ENCODE results near the gene AHSG. TPM values are rescaled to one million over a fixed set of nuclear protein-coding genes. Genes with fewer than 3 reads are reported as not detected.
"Not testable (repeated sequence)": the region's sequence is repeated elsewhere in the genome, so short reads cannot be mapped to it uniquely, and the experiment has no call there.

Gene AHSG
- total RNA-seq, 1 donor from 2014 or later, result 0.52 TPM

- peaks cover 21 to 31% (median 21%) of the 10 kb centered on the region in 3 donors for H3K4me1 ChIP-seq (ENCODE audit: control insufficient read depth in 3 of 3, insufficient read depth in 3 of 3, low read length in 3 of 3)
- peak overlapping the region; percentile 91 to 97 (median 95) for H3K4me3 ChIP-seq (ENCODE audit: low read length in 3 of 3)
- no peaks in the 10 kb centered on the region for H3K9me3 ChIP-seq (ENCODE audit: control insufficient read depth in 3 of 3, low read length in 3 of 3)
- H3K27me3 ChIP-seq (ENCODE audit: control insufficient read depth in 3 of 3, insufficient read depth in 3 of 3, low read length in 3 of 3), result no peaks in the 10 kb centered on the region
- peak overlapping the region in 2 of 3 donors; percentile 96 for H3K9ac ChIP-seq (ENCODE audit: low read depth in 1 of 3, low read length in 3 of 3)
- H3K27ac ChIP-seq (ENCODE audit: low read depth, low read length), result no peak overlapping the region
- H3K36me3 ChIP-seq (ENCODE audit: control insufficient read depth in 3 of 3, insufficient read depth in 3 of 3, low read length in 3 of 3), result peaks cover 16 to 20% (median 16%) of the 10 kb centered on the region in 3 donors
These were observed 41.2 kb upstream of the AHSG start for GRCh38 chr3:186571644-186572013.

GRCh38 chr3:186577521-186577920, 35.3 kb upstream of the AHSG start:
- H3K4me1 ChIP-seq (ENCODE audit: control insufficient read depth in 3 of 3, insufficient read depth in 3 of 3, low read length in 3 of 3), result no peaks in the 10 kb centered on the region
- peaks cover 31 to 64% (median 50%) of the 10 kb centered on the region in 3 donors for H3K36me3 ChIP-seq (ENCODE audit: control insufficient read depth in 3 of 3, insufficient read depth in 3 of 3, low read length in 3 of 3)
- no peak overlapping the region for H3K27ac ChIP-seq (ENCODE audit: low read depth, low read length)
- no peak overlapping the region for H3K4me3 ChIP-seq (ENCODE audit: low read length in 3 of 3)
- no peaks in the 10 kb centered on the region for H3K27me3 ChIP-seq (ENCODE audit: control insufficient read depth in 3 of 3, insufficient read depth in 3 of 3, low read length in 3 of 3)
- no peak overlapping the region for H3K9ac ChIP-seq (ENCODE audit: low read depth in 1 of 3, low read length in 3 of 3)
- H3K9me3 ChIP-seq (ENCODE audit: control insufficient read depth in 3 of 3, low read length in 3 of 3), result no peaks in the 10 kb centered on the region

- Histone ChIP-seq H3K4me3 (ENCODE audit: low read length in 3 of 3) (no peak overlapping the region), H3K4me1 (ENCODE audit: control insufficient read depth in 3 of 3, insufficient read depth in 3 of 3, low read length in 3 of 3) (no peaks in the 10 kb centered on the region), H3K36me3 (ENCODE audit: control insufficient read depth in 3 of 3, insufficient read depth in 3 of 3, low read length in 3 of 3) (peaks cover 38 to 79% (median 73%) of the 10 kb centered on the region in 3 donors), H3K27me3 (ENCODE audit: control insufficient read depth in 3 of 3, insufficient read depth in 3 of 3, low read length in 3 of 3) (no peaks in the 10 kb centered on the region), H3K9ac (ENCODE audit: low read depth in 1 of 3, low read length in 3 of 3) (no peak overlapping the region), H3K9me3 (ENCODE audit: control insufficient read depth in 3 of 3, low read length in 3 of 3) (no peaks in the 10 kb centered on the region), H3K27ac (ENCODE audit: low read depth, low read length) (no peak overlapping the region)
These were observed 32.1 kb upstream of the AHSG start for GRCh38 chr3:186580785-186581184.

- Histone ChIP-seq H3K9me3 (ENCODE audit: control insufficient read depth in 3 of 3, low read length in 3 of 3) (no peaks in the 10 kb centered on the region), H3K27me3 (ENCODE audit: control insufficient read depth in 3 of 3, insufficient read depth in 3 of 3, low read length in 3 of 3) (no peaks in the 10 kb centered on the region), H3K36me3 (ENCODE audit: control insufficient read depth in 3 of 3, insufficient read depth in 3 of 3, low read length in 3 of 3) (peaks cover 34 to 64% (median 62%) of the 10 kb centered on the region in 3 donors), H3K27ac (ENCODE audit: low read depth, low read length) (no peak overlapping the region), H3K4me3 (ENCODE audit: low read length in 3 of 3) (no peak overlapping the region), H3K4me1 (ENCODE audit: control insufficient read depth in 3 of 3, insufficient read depth in 3 of 3, low read length in 3 of 3) (no peaks in the 10 kb centered on the region), H3K9ac (ENCODE audit: low read depth in 1 of 3, low read length in 3 of 3) (no peak overlapping the region)
These were observed 30.3 kb upstream of the AHSG start for GRCh38 chr3:186582541-186582940.

- H3K4me3 ChIP-seq (ENCODE audit: low read length in 3 of 3), result no peak overlapping the region
- H3K9me3 ChIP-seq (ENCODE audit: control insufficient read depth in 3 of 3, low read length in 3 of 3), result no peaks in the 10 kb centered on the region
- no peak overlapping the region for H3K9ac ChIP-seq (ENCODE audit: low read depth in 1 of 3, low read length in 3 of 3)
- H3K4me1 ChIP-seq (ENCODE audit: control insufficient read depth in 3 of 3, insufficient read depth in 3 of 3, low read length in 3 of 3), result no peaks in the 10 kb centered on the region
- no peaks in the 10 kb centered on the region for H3K27me3 ChIP-seq (ENCODE audit: control insufficient read depth in 3 of 3, insufficient read depth in 3 of 3, low read length in 3 of 3)
- H3K36me3 ChIP-seq (ENCODE audit: control insufficient read depth in 3 of 3, insufficient read depth in 3 of 3, low read length in 3 of 3), result peaks cover 30 to 57% (median 56%) of the 10 kb centered on the region in 3 donors
- no peak overlapping the region for H3K27ac ChIP-seq (ENCODE audit: low read depth, low read length)
These were observed 29.0 kb upstream of the AHSG start for GRCh38 chr3:186583831-186584230.

GRCh38 chr3:186586245-186586644, 26.6 kb upstream of the AHSG start:
- H3K36me3 ChIP-seq (ENCODE audit: control insufficient read depth in 3 of 3, insufficient read depth in 3 of 3, low read length in 3 of 3), result peaks cover 19 to 47% (median 39%) of the 10 kb centered on the region in 3 donors
- not testable (repeated sequence) for H3K27me3 ChIP-seq (ENCODE audit: control insufficient read depth in 3 of 3, insufficient read depth in 3 of 3, low read length in 3 of 3); H3K9ac ChIP-seq (ENCODE audit: low read depth in 1 of 3, low read length in 3 of 3); H3K4me1 ChIP-seq (ENCODE audit: control insufficient read depth in 3 of 3, insufficient read depth in 3 of 3, low read length in 3 of 3); H3K27ac ChIP-seq (ENCODE audit: low read depth, low read length); H3K4me3 ChIP-seq (ENCODE audit: low read length in 3 of 3); H3K9me3 ChIP-seq (ENCODE audit: control insufficient read depth in 3 of 3, low read length in 3 of 3)

GRCh38 chr3:186587183-186587582, 25.7 kb upstream of the AHSG start:
- Histone ChIP-seq H3K4me3 (ENCODE audit: low read length in 3 of 3) (no peak overlapping the region), H3K27ac (ENCODE audit: low read depth, low read length) (no peak overlapping the region), H3K36me3 (ENCODE audit: control insufficient read depth in 3 of 3, insufficient read depth in 3 of 3, low read length in 3 of 3) (peaks cover 17 to 38% (median 29%) of the 10 kb centered on the region in 3 donors), H3K27me3 (ENCODE audit: control insufficient read depth in 3 of 3, insufficient read depth in 3 of 3, low read length in 3 of 3) (no peaks in the 10 kb centered on the region), H3K9me3 (ENCODE audit: control insufficient read depth in 3 of 3, low read length in 3 of 3) (no peaks in the 10 kb centered on the region), H3K4me1 (ENCODE audit: control insufficient read depth in 3 of 3, insufficient read depth in 3 of 3, low read length in 3 of 3) (no peaks in the 10 kb centered on the region), H3K9ac (ENCODE audit: low read depth in 1 of 3, low read length in 3 of 3) (no peak overlapping the region)

- H3K27me3 ChIP-seq (ENCODE audit: control insufficient read depth in 3 of 3, insufficient read depth in 3 of 3, low read length in 3 of 3), result no peaks in the 10 kb centered on the region
- peaks cover 6 to 25% (median 15%) of the 10 kb centered on the region in 3 donors for H3K36me3 ChIP-seq (ENCODE audit: control insufficient read depth in 3 of 3, insufficient read depth in 3 of 3, low read length in 3 of 3)
- H3K9me3 ChIP-seq (ENCODE audit: control insufficient read depth in 3 of 3, low read length in 3 of 3), result no peaks in the 10 kb centered on the region
- no peak overlapping the region for H3K4me3 ChIP-seq (ENCODE audit: low read length in 3 of 3)
- H3K4me1 ChIP-seq (ENCODE audit: control insufficient read depth in 3 of 3, insufficient read depth in 3 of 3, low read length in 3 of 3), result no peaks in the 10 kb centered on the region
- H3K27ac ChIP-seq (ENCODE audit: low read depth, low read length), result no peak overlapping the region
- no peak overlapping the region for H3K9ac ChIP-seq (ENCODE audit: low read depth in 1 of 3, low read length in 3 of 3)
These were observed 24.2 kb upstream of the AHSG start for GRCh38 chr3:186588632-186589031.

GRCh38 chr3:186589121-186589520, 23.7 kb upstream of the AHSG start:
- no peaks in the 10 kb centered on the region for H3K9me3 ChIP-seq (ENCODE audit: control insufficient read depth in 3 of 3, low read length in 3 of 3)
- H3K27ac ChIP-seq (ENCODE audit: low read depth, low read length), result no peak overlapping the region
- no peak overlapping the region for H3K4me3 ChIP-seq (ENCODE audit: low read length in 3 of 3)
- no peak overlapping the region for H3K9ac ChIP-seq (ENCODE audit: low read depth in 1 of 3, low read length in 3 of 3)
- H3K4me1 ChIP-seq (ENCODE audit: control insufficient read depth in 3 of 3, insufficient read depth in 3 of 3, low read length in 3 of 3), result no peaks in the 10 kb centered on the region
- no peaks in the 10 kb centered on the region for H3K27me3 ChIP-seq (ENCODE audit: control insufficient read depth in 3 of 3, insufficient read depth in 3 of 3, low read length in 3 of 3)
- peaks cover 2 to 20% (median 10%) of the 10 kb centered on the region in 3 donors for H3K36me3 ChIP-seq (ENCODE audit: control insufficient read depth in 3 of 3, insufficient read depth in 3 of 3, low read length in 3 of 3)

- H3K27me3 ChIP-seq (ENCODE audit: control insufficient read depth in 3 of 3, insufficient read depth in 3 of 3, low read length in 3 of 3), result no peaks in the 10 kb centered on the region
- peaks cover under 1 to 11% (median 2%) of the 10 kb centered on the region in 3 donors for H3K36me3 ChIP-seq (ENCODE audit: control insufficient read depth in 3 of 3, insufficient read depth in 3 of 3, low read length in 3 of 3)
- no peak overlapping the region for H3K4me3 ChIP-seq (ENCODE audit: low read length in 3 of 3)
- no peaks in the 10 kb centered on the region for H3K4me1 ChIP-seq (ENCODE audit: control insufficient read depth in 3 of 3, insufficient read depth in 3 of 3, low read length in 3 of 3)
- H3K27ac ChIP-seq (ENCODE audit: low read depth, low read length), result no peak overlapping the region
- no peaks in the 10 kb centered on the region for H3K9me3 ChIP-seq (ENCODE audit: control insufficient read depth in 3 of 3, low read length in 3 of 3)
- no peak overlapping the region for H3K9ac ChIP-seq (ENCODE audit: low read depth in 1 of 3, low read length in 3 of 3)
These were observed 22.8 kb upstream of the AHSG start for GRCh38 chr3:186589856-186590579.
